HG02885 (cell line): Measurements from ENCODE around the gene MICAL2.

ENCODE experiments used
- ATAC-seq: cut with Tn5 transposase; IDR thresholded peaks from one replicate; pipeline ENCODE4 v1.9.1; 2021; ENCODE audit warnings: mild to moderate bottlenecking; ENCODE audit not compliant: unreplicated experiment, poor library complexity

The MICAL2 gene

DNA sequence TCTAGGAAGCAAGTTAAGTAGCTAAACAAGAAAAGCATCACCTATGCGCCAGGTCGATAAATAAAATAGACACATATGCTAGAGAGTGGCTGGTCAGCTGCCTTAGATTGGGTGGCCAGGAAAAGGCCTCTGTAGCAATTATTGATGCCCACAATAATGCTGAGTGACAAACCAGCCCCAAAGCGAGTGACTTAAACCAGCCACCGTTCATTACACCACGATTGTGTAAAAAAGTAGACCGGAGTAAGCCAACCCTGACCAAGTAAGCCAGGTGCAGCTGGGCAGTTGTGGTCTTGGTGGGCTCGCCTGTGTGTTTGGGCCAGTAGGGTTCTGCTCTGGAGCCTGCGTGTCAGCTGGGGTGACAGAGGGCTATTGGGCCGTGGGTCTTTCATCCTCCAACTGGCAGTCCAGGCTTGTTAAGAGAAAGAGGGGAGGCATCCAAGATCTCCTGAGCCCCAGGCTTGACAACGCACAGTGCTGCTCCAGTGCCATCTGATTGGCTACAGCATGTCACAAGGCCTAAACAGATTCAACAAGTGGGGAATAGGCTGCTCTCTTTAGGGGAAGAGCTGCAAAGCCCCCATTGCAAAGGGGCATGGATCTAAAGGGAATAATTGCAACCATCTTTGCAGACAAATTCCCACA is 166.6 kb downstream of the MICAL2 start:
- no peak for ATAC-seq

DNA sequence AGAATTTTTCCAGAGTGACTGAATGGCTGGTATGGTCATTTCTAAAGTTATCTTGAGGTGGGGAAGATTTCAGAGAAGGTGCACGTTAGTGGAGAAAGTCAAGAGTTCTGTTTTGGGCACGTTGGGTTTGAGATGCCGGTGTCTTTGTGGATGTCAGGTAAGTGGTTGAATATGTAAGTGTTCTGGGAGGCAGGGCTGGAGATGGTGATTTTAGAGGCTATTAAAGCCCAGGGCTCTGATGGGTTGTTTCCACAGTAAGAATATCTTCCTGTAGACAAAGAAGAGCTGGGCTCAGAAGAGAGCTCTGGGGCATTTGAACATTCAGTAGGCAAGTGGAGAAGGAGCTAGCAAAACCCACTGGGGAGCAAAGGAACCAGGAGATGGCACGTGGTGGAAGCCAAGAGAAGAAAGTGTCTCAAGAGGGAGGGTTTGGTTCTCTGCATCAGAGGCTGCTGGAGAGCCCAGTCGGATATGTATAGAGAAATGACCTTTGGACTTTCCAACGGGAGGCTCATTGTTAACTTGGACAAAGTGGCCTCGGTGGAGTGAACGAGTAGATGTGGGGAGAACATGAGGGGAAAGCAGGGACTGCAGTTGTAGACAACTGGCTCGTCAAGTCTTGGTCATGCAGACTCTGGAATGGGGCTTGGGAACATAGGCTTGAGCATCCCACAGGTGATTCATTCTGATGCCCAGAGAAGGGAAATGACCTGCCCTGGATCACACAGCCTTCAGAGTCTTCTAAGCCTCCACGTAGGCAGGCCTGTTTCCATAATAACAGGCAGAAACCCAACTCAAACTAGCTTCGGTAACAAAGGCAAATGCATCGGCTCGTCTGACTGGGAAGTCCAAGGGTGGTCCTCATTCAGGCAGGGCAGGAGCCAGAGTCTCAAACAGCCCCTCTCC is 168.6 kb downstream of the MICAL2 start:
- no peak for ATAC-seq

DNA sequence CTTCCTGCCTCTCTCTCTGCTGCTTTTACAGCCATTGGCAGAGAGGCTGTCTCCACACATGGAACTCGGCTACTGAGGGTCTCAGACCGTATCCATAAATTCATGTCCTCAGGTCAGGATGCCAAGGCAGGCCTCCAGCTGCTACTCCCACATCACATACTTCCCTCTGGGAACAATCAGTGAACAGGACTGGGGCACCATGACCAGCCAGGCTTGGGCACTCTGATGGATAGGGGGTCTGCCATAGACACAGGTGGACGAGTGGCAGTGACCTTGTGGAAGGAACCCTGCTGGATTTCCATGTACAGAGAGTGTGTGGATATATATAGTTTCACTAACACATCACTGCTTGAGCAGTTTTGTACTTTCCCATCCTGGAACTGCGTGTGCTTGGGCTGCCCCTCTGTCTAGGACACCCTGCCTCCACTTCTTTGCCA is 169.3 kb downstream of the MICAL2 start:
- ATAC-seq: no peak

DNA sequence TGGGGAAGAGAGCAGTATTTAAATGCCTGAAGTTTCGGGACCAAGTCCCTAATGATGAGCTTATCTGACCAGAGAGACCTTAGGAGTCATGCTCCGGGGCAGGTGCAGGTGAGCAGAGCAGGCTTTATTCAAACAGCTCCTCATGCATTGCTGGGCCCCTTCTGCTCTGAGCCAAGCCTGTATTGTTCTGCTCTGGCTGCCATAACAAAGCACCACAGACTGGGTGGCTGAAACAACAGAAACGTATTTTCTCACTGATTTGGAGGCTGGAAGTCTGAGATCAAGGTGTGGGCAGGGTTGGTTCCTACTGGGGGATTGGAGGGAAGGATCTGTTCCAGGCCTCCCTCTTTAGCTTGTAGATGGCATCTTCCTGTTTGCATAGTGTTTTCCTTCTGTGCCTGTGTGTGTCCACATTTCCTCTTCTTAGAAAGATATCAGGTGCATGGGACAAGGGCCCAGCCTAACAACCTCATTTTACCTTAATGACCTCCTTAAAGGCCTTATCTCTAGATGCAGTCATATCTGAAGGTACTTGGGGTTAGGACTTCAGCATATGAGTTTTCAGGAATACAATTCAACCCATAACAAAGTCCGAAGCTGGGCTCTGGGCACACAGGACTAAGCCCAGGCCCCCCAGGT is 169.9 kb downstream of the MICAL2 start:
- no peak for ATAC-seq

DNA sequence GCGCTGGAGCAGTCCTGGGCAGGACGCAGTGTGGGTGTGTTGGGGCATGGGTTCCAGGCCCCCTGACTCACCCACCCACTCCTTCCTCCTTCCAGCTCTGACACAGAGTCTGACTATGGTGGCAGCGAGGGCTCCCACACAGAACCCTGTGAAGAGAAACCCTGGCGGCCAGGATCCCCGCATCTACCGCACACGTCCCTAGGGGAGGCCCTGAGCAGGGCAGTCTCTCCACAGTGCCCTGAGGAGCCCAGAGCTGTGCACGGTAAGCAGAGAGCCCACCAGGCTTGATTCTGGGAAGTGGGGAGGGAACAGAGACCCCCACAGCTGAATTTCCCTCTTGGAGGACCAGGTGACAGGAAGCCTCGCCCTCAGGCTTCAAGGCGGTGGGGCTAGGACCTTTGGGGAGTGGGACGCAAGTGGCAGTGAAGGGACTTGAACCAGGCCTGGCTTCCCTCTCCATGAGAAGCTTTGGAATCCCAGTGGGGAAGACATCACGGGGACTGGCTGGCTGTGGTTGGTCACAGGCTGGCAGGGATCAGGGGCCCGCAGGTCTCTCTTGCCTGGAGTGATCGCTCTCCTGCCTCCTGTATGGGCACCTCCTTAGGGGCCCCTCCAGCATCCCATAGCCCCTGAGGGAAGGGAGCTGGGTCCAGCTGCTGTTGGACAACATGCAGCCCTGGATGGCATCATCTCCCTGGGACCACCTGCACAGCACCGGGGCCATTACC is 170.6 kb downstream of the MICAL2 start:
- ATAC-seq: no peak

DNA sequence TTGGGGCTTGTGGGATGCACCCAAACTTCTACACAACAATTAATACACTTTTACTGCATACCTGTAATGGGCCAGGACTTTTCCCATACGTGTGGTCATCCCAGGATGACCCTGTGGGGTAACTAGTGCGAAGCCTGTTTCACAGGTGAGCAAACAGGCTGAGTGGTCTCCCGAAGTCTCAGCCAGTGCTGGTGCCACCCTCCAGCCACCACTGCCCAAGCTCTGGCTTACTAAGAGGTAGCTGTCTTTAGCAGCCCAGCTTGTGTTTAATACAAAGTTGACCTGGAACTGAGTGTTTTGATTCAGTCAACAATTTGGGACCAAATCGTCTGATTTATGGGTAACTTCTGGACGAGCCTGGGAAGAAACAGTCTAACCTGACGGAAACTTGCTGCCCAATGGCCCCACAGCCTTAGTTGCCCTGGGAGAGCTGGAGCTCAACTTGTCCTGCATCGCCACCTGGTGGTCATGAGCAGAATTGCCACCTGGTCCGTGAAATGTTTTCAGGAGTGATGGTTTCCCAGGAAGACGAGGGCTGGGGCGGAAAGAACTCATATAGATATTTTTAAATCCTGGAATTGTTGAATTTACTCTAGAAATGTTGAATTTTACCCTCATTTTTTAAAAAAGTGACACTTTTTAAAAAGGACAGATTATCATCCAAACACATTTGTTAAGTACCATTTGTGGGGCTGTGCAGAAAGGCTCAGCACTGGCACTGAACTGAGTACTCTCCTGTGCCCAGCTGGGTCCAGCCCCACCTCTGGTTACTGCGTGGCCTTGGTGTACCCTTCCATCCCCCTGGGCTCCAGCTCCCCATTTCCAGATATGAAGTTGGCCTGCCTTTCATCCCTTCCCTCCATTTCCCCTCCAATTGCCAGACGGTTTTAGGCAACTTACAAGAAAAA is 171.4 kb downstream of the MICAL2 start:
- ATAC-seq: peak; percentile 64

DNA sequence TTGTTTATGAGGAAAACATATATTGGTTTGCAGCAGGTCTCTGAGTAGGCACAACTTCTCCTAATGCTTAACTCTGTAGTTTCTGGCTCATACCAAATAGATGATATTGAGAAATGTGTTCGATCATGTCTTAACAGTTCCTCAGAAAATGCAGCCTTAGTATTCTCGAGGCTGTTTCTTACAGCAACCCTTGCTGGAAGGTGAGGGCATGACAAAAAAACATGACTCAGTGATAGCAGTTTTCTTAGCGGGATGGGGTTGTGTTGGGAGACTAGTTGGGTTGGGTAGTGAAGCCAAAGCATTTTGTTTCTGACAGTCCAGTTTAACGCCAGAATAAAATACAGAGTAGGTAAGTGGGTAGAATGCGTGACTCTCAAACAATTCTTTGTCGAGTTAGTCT is 172.3 kb downstream of the MICAL2 start:
- ATAC-seq: no peak

DNA sequence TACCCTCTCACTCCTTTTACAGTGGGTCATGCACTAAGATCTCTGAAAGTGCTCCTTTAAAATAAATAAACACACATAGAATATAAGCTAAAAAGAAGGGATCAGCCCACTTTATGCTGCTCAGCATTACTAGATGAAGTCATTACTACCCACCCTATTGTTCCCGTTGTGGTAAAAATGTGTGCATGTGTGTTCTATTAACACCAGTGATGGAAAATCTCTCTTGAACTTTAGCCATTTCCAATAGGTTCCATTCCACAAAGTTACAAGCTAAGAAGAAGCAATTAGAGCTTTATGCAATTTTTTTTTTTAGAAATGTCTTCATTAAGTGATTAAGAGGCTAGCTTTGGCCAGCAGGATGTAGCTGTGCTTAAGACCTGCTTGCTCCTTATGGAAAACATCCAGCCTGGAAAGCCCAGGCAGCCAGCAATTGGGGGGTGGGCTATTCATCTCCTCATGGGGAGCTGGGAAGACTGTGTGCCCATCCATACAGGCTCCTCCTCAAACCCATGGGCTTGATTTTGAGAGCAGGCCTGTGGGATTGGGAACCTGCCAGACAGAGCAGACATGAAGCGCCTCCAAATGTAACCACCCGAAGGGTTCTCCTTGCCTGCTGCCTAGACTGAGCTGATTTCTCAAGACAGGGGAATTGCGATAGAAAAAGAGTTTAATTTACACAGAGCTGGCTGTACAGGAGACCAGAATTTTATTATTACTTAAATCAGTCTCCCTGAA is 174.1 kb downstream of the MICAL2 start:
- no peak for ATAC-seq

DNA sequence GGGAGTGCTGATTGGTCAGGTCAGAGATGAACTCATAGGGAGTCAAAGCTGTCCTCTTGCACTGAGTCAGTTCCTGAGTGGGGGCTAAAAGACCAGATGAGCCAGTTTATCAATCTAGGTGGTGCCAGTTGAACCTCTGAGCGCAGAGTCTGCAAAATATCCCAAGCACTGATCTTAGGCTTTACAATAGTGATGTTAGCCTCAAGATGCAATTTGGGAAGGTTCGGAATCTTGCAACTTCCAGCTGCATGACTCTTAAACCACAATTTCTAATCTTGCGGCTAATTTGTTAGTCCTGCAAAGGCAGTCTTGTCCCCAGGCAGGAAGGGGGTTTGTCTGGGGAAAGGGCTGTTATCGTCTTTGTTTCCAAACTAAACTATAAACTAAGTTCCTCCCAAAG is 174.7 kb downstream of the MICAL2 start:
- ATAC-seq: no peak

DNA sequence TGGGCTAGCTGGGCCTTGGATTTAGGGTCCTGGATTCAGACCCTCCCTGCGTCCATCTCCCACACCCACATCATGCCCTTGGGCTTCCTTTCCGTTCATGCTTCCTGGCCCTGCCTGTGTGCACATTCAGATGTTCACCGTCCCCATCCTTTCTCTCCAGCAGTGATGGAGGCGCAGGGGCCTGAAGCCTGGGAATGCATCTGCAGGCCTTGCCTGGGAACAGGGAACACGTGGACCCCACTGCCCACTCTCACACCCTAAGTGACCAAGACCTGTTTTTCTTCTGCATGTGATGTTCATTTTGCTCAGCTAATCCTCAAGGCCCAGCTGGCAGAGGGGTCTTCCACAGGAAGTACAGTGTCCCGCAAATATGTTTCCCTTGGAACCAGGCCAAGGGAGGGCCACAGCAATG is 175.4 kb downstream of the MICAL2 start:
- no peak for ATAC-seq

DNA sequence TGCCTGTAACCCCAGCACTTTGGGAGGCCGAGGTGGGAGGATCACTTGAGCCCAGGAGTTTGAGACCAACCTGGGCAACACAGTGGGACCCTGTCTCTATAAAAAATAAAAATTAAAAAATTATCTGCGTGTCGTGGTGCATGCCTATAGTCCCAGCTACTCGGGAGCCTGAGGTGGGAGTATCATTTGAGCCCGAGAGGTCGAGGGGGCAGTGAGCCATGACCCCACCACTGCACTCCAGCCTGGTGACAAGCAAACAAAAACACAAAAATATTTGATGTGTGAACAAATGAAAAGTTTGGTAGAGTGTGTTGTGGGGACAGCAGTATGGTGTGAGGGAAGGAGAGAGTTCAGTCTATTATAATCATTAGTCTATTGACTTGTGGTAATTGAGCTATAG is 176.2 kb downstream of the MICAL2 start:
- no peak for ATAC-seq

DNA sequence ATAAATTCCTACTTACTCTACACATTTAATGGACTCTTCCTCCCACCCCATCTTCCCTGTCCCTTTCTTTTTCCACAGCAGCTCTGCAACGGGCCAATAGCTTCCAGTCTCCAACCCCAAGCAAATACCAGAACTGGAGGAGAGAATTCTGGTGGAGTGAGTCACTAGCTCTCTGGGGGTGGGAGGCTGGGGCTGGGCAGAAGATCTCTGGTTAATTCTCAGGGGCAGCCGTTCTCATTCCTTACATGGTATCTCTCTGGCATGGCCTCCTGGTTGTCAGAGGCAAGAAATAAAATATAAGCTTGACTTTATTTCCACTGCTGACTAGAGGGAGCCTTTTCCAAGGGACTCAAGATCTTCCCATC is 176.6 kb downstream of the MICAL2 start:
- ATAC-seq: no peak

DNA sequence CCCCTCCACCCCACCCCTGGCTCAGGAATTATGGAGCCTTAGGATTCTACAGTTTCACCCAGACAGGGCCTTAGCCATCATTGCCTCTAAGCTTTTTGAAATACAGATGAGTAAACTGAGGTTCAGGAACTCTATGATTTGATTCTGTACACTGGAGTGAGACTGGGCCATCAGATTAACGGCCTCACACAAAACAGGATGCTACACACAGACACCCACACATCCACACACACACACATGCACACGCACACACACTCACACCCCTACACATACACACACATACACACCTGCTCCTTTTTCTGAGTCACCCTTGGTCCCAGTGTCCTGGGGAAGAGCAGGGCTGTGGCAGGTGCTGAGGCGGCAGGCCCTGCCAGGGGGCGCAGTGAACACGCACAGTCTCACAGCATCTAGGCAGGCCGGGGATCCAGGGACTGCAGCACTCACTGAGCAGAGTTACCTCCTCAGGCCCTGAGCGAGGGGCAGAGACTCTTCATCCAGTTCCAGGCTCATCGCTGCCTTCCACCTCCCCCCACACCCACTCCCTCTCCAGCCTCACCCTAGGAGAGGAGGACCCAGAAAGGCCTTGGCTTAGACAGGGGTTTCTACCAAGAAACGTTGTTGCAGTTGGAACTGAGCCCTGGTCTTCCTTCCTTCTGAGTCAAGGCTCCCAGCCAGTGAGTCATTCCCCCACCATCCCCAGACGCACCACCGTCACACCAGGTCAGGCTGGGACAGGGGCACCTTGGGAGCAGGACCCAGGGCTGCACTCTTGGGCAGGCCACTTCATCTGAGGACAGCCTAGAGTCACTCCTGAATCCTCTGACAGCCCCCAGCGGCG is 177.2 kb downstream of the MICAL2 start:
- ATAC-seq: no peak

DNA sequence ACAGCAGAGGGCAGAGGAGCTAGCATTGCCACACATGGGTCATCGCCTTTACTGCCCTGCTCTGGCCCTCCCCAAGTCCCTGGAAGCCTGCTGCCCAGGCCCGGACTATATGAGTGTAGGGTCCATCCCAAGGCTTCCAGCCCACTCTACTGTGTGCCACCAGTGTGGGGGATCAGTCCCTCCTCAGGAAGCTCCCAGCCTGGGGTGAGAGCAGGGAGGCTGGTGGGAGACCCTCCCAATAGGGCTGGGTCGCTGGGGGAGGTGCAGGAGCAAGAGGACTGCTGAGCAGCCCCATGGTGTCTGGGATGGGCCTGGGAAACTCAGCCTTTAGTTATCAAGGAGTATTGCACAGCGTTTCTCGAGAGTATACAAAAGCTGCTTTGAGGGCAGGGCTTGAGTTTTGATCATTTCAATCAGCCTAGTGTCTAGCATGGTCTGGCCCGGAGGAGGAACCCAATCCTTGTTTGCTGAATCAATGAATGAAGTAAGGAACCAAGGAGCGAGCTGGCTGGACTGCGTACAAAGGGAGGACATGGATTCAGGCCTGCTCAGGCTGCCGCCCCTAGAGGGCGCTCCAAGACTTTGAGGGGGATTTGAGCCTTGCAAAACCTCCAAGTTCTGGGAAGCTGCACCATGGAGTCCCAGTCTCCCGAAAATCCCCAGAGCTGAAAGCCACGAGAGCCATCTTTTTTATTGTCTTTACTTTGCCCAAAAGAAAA is 178.0 kb downstream of the MICAL2 start:
- ATAC-seq: no peak

DNA sequence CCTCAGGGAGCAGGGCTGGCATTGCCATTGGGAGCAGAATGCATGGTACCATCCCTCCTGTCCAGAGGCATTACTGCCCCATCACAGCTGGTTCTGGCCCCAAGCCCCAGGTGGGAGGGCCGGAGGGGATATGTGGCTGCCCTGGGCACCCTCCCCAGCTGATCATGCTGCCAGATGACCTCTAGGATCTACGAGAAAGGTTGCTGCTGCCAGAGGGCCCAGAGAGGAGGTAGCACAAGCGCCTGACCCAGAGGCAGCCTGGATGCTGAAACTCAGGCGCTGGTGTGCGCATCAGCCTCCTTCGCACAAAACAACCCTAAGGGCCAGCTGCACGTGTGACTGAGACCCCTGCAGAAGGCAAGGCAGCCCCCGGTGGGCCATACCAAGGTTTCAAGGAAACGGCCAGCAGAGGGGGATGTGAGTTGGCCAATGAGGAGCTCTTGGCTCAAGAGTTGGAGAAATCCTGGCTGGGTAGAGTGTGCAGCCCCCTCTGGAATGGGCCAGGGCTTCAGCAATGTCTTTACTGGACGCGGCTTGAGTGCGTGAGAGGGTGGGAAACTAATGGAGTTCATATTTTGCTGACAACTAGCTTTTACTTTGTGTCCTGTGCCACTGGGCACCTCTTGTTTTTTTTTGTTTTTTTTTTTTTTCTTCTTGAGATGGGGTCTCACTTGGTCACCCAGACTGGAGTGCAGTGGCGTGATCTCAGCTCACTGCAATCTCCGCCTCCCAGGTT is 178.7 kb downstream of the MICAL2 start:
- no peak for ATAC-seq

DNA sequence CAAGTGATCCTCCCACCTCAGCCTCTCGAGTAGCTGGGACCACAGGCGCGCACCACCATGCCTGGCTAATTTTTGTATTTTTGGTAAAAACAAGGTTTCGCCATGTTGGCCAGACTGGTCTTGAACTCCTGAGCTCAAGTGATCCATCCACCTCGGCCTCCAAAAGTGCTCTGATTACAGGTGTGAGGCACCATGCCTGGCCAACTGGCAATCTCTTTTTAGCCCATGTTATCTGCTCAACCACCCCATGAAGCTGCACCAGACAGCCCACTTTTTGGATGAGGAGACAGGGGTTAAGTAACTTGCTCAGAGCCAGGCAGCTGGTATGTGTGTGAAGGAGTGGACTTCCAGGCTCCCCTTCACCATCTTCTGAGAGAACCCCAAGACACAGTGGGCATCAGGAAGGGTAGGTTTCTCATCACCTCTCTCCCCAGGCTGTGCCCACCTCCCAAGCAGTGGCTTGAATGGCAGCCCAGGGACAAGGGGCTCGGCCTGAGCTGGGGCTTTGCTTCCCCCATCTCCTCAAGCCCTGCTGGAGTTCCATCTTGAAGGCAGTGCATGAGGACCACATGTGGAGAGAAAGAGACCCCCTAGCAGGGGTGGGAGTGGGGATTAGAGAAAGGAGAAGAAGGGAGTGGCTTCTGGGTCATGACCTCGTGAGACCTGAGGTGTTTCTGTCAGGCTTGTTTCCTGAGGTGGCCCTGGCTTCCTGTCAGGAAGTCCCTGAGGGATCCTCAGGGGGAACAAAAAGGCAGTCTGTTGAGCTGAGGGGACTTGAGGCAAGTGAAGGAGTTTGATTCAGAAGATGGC is 179.5 kb downstream of the MICAL2 start:
- no peak for ATAC-seq
